Fibroblast of lung (primary cell): ENCODE measurements around the gene HMX1.

Source experiments
- CTCF ChIP-seq, 2 donors: IDR thresholded peaks in 1 of 2; conservative IDR thresholded peaks in 1 of 2; 1 replicate in 1 of 2; 2 replicates in 1 of 2; pipeline ENCODE4 v1.5.1; 2011 to 2012; ENCODE audit warnings: low read length in 2 of 2, control low read depth in 1 of 2, inconsistent platforms in 1 of 2, low read depth in 1 of 2, mild to moderate bottlenecking in 1 of 2
- EZH2 ChIP-seq: IDR thresholded peaks from 2 replicates; pipeline ENCODE4 v1.5.1; 2012; ENCODE audit warnings: low read length, control low read depth, mild to moderate bottlenecking; ENCODE audit errors: missing control alignments

GRCh38 chr4:8920969-8921368 lies 49.3 kb upstream of the HMX1 start:
- TF ChIP-seq CTCF (conservative IDR thresholded peaks at IDR 0.05 in 1 of 2, IDR thresholded peaks at IDR 0.05 in 1 of 2; ENCODE audit: low read depth in 1 of 2, low read length in 2 of 2) (no peak), EZH2 (no peak)
